NCI-H1436 (cell line): ENCODE results near the gene CD22.

ENCODE experiments used
- DNase-seq: peaks from one replicate; lab custom pipeline; 2025; lab: John Stamatoyannopoulos, UW

CD22 gene

GRCh38 chr19:35314031-35314430, 15.0 kb upstream of the CD22 start:
- no peak for DNase-seq

- no peak for DNase-seq
Measured at GRCh38 chr19:35314858-35315470, 14.0 kb upstream of the CD22 start.

DNA sequence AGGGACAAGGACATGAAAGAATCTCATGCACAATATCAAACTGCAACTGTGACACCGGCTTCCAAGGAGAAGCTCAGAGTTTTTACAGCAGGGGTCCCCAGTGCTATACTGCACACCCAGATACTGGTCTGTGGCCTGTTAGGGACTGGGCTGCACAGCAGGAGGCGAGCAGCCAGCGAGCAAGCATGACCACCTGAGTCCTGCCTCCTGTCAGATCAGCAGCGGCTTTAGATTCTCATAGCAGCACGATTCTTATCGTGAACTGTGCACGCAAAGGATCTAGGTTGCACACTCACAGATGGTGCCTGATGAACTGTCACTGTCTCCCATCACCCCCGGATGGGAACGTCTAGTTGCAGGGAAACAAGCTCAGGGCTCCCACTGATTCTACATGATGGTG, 13.1 kb upstream of the CD22 start:
- no peak for DNase-seq

GRCh38 chr19:35316560-35316959, 12.4 kb upstream of the CD22 start:
- DNase-seq, result no peak

DNA sequence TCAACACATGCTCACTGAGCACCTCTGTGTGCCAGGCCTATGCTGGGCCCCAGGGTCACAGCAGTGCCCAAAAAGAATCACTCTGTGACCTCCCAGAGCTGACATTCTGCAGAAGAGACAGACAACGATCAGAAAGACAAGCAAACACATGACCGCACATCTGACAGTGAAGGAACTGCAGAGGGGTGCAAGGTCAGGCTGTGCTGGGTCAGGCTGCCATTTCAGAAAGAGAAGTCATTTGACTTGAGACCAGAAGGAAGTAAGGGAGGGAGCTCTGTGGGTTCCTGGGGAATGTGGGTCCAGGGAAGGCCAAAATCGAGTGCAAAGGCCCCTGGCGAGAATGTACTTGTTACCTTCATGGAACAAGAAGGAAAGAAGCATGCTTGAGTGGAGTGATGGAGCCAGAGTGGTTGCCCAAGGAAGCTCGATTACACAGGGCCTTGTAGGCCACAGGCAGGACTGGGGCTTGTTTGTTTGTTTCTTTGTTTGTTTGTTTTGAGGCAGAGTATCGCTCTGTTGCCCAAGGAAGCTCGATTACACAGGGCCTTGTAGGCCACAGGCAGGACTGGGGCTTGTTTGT, 11.4 kb upstream of the CD22 start:
- no peak for DNase-seq

GRCh38 chr19:35318679-35319448, 10.1 kb upstream of the CD22 start:
- DNase-seq, result no peak

DNA sequence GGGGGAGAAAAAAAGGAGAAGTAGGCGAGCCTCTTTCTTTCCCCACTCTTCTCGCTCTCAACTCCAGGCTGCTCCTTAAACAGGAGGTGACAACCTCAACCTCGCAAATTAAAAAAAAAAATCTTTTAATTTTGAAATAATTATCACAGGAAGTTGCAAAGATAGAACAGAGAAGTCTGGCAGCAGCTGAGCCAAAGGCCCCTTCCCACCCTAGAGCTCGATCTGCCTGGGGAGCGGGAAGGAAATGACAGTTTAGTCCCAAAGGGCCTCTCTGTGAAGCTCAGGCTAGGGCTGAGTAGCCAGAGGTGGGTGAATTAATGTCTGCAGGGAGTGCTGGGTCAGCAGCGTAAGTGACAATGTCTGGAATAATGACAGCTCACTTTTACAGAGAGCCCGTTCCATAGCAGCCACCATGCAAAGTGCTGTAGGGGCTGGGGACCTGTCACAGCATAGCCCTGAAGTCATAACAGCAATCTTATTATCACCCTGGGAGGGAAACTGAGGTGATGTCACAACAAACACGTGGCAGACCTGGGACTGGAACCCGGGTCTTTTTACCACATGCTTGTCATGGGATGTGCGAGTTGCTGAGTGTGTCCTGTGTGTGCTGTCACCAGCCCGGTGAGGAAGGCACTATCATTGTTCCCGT, 8.8 kb upstream of the CD22 start:
- no peak for DNase-seq

DNA sequence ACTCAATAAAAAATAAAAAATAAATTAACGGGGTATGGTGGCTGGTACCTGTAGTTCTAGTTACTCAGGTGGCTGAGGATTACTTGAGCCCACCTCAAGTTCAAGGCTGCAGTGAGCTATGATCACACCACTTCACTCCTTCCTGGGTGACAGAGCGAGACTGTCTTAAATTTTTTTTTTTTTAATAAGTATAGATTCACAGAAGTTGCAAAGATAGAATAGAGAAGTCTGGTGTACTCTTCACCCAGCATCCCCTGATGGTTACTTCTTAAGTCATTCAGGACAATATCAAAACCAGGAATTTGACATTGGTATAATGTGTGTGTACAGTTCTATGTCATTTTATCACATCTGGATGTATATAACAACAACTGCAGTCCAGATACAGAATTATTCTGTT, 7.7 kb upstream of the CD22 start:
- DNase-seq, result no peak

GRCh38 chr19:35322014-35322413, 7.0 kb upstream of the CD22 start:
- DNase-seq, result no peak

DNA sequence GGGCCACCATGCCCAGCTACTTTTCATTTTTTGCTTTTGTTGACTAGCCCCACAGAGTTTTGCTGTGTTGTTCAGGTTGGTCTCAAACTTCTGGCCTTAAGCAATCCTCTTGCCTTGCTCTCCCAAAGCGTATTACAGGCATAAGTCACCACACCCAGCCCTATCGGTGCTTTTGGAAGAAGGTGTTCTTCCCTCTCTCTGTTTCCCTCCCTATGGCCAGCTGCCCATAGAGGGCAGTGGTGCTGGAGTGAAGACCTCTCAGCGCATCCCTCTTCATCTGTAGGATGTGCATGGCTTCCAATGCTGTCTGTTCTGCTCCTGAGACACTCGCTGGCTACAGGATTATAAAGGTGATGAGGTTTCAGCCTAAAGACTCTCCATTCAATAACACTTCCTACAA, 1.3 kb upstream of the CD22 start:
- no peak for DNase-seq

- DNase-seq, result no peak
Measured at GRCh38 chr19:35329323-35329722, 336 bp downstream of the CD22 start.

GRCh38 chr19:35330475-35330874, 1.5 kb downstream of the CD22 start:
- no peak for DNase-seq

DNA sequence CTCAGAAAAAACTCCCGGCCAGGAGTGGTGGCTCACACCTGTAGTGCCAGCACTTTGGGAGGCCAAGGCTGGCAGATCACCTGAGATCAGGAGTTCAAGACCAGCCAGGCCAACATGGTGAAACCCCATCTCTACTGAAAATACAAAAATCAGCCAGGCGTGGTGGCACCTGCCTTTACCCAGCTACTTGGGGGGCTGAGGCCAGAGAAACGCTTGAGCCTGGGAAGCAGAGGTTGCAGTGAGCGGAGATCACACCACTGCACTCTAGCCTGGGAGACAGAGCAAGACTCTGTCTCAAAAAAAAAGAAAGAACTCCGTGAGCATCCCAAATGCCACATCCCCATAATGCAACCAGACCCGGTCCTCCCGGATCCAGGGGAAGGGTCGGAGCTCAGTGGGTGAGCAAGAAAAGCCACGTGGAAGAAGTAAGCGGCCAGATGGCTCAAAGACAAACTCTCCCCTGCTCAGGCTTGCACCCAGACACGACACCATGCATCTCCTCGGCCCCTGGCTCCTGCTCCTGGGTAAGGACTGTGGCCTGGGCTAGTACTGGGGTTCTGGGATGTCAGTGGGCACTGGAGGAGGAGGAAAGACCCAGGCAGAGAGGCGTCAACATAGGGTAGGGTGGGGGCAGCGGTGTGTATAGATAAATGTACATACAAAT, 2.7 kb downstream of the CD22 start:
- no peak for DNase-seq

- DNase-seq, result no peak
Measured at GRCh38 chr19:35332817-35333216, 3.8 kb downstream of the CD22 start.

GRCh38 chr19:35334144-35334753, 5.3 kb downstream of the CD22 start:
- DNase-seq, result no peak

DNA sequence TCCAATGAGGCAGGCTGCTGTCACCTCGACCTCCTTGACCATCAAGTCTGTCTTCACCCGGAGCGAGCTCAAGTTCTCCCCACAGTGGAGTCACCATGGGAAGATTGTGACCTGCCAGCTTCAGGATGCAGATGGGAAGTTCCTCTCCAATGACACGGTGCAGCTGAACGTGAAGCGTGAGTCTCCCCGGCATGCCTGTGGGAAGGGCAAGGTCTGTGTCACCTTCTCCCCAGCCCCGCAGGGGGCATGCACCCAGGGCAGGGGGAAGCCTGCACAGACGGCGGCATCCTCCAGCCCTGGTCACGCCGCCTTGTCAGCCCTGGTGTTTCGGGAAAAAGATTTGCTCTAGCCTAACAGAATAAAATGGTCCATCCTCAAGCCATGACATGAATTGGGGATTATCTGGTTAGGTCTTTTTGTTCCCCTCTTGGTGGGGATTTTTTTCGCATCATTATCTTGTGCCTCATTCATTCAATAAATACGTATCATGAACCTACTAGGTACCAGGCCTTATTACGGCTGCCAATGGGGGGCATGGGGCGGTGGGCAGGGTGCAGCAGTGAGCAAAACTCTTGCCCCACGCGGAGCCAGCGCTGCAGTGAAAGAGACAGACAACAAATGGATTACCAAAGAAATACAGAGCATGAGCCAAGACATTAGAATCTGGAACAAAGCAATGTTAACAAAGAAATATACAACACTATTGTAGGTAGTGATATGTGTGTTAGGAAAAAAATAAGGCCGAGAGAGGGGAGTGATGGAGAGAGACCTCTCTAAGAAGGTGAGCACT, 7.4 kb downstream of the CD22 start:
- no peak for DNase-seq

DNA sequence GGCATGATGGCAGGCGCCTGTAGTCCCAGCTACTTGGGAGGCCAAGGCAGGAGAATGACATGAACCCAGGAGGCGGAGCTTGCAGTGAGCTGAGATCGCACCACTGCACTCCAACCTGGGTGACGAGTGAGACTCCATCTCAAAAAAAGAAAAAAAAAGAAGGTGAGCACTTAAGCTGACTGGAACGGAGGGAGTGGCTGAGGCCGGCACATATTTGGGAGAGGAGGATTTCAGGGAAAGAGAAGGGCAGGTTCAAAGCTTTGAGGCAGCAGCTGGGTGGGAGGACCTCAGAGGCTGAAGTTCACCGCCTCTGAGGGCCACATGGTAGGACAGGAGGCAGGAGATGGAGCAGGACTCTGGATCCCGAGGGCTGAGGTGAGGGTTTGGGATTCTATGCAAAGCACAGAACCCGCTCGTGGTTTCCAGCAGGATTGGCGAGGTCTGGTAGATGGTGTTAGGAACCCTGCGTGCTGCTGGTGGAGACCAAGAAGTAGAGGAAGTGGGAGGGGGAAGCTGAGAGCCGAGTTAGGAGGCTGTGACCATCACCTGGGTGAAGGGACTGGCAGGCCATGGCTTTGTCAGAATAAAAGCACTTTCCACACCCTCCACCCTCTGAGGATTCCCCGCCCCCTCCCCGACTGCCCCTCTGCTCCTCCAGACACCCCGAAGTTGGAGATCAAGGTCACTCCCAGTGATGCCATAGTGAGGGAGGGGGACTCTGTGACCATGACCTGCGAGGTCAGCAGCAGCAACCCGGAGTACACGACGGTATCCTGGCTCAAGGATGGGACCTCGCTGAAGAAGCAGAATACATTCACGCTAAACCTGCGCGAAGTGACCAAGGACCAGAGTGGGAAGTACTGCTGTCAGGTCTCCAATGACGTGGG, 8.4 kb downstream of the CD22 start:
- no peak for DNase-seq

DNA sequence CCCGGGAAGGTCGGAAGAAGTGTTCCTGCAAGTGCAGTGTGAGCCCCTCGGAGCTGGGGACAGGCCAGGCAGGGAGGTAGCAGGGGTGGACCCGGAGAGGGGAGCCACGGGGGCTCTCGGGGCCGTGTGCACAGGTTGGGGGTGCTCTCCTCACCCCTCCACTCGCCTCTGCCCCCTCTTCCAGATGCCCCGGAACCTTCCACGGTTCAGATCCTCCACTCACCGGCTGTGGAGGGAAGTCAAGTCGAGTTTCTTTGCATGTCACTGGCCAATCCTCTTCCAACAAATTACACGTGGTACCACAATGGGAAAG, 9.0 kb downstream of the CD22 start:
- DNase-seq, result no peak

- DNase-seq, result no peak
Measured at GRCh38 chr19:35340431-35340830, 11.4 kb downstream of the CD22 start.

DNA sequence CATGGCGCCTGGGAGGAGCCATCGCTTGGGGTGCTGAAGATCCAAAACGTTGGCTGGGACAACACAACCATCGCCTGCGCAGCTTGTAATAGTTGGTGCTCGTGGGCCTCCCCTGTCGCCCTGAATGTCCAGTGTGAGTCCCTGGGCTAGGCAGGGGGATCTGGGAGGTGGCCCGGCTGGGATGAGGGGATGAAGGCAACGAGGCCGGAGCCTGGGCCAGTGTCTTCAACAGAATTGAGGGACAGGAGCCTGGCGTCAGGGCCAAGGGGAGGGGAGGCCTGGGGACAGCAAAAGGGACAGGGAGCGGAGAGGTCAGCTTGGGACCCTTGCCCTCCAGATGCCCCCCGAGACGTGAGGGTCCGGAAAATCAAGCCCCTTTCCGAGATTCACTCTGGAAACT, 12.0 kb downstream of the CD22 start:
- no peak for DNase-seq
